ENCODE results near the gene SUSD4.

The SUSD4 gene

DNA sequence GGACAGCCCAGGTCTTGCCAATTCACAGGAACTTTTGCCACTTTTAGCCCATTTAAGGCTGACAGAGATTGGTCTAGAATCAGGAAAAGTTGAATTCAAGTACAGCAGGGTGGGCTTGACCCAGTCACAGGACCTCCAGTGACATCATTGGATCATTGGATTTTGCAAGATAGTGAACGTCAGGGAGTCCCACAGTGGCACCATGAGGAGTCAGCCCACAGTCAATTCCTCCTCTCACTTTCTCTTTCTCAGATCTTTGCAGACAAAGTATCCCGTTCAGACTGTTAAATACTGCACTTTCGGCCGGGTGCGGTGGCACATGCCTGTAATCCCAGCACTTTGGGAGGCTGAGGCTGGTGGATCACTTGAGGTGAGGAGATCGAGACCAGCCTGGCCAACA, 163.1 kb downstream of the SUSD4 start:
- Histone ChIP-seq H3K27me3 (ENCODE audit: insufficient read depth, low read length, poor library complexity, severe bottlenecking) (no peaks in the 10 kb centered on the region), H3K9me2 (replicated peaks; ENCODE audit: low read depth, low read length) (no peaks in the 10 kb centered on the region), H4K20me1 (ENCODE audit: insufficient read depth, low read length, poor library complexity, severe bottlenecking) (no peaks in the 10 kb centered on the region), H3K36me3 (ENCODE audit: insufficient read depth, low read length) (no peaks in the 10 kb centered on the region), H3K9ac (ENCODE audit: low read depth, low read length, poor library complexity, severe bottlenecking) (no peak overlapping the region), H3K4me2 (ENCODE audit: low read depth, low read length, poor library complexity, severe bottlenecking) (no peak overlapping the region), H3K9me3 (ENCODE audit: insufficient read depth, low read depth, low read length) (no peaks in the 10 kb centered on the region), H3F3A (ENCODE audit: low read depth) (no peaks in the 10 kb centered on the region), H3K4me1 (ENCODE audit: insufficient read depth, low read length, poor library complexity, severe bottlenecking) (no peaks in the 10 kb centered on the region), H3K4me3 (ENCODE audit: low read length, poor library complexity, severe bottlenecking) (no peak overlapping the region), H2AFZ (ENCODE audit: low read length) (no peak overlapping the region), H3K79me2 (ENCODE audit: insufficient read depth, low read length) (no peaks in the 10 kb centered on the region)
- TF ChIP-seq CTCF (conservative IDR thresholded peaks at IDR 0.05; ENCODE audit: low read length): no peak
- no peak for TF ChIP-seq EZH2phosphoT487 (IDR thresholded peaks at IDR 0.05; ENCODE audit: borderline replicate concordance)

GRCh38 chr1:223199094-223199647, 164.8 kb downstream of the SUSD4 start:
- no peak overlapping the region for H2AFZ ChIP-seq (ENCODE audit: low read length)

DNA sequence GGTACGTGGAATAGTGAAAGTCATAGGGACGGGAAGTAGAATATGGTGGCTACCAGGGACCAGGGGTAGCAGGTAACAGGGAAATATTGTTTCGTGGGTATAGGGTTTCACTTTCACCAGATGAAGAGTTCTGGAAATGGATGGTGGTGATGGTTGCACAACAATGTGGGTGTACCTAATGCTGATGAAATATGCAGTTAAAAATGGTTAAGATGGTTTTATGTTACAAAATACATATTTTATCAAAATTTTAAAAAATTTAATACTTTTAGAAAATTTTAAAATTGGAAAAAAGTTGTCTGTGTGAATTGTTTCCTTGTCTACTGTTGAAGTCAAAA, 165.4 kb downstream of the SUSD4 start:
- no peaks in the 10 kb centered on the region for H3K9me3 ChIP-seq (ENCODE audit: insufficient read depth, low read depth, low read length)
- H2AFZ ChIP-seq (ENCODE audit: low read length): no peak overlapping the region
- TF ChIP-seq EZH2phosphoT487 (IDR thresholded peaks at IDR 0.05; ENCODE audit: borderline replicate concordance) (no peak), CTCF (conservative IDR thresholded peaks at IDR 0.05; ENCODE audit: low read length) (no peak)
- H3K79me2 ChIP-seq (ENCODE audit: insufficient read depth, low read length): no peaks in the 10 kb centered on the region
- no peaks in the 10 kb centered on the region for H3K4me1 ChIP-seq (ENCODE audit: insufficient read depth, low read length, poor library complexity, severe bottlenecking)
- no peak overlapping the region for H3K4me3 ChIP-seq (ENCODE audit: low read length, poor library complexity, severe bottlenecking)
- no peaks in the 10 kb centered on the region for H3K27me3 ChIP-seq (ENCODE audit: insufficient read depth, low read length, poor library complexity, severe bottlenecking)
- no peaks in the 10 kb centered on the region for H3K36me3 ChIP-seq (ENCODE audit: insufficient read depth, low read length)
- H3K9ac ChIP-seq (ENCODE audit: low read depth, low read length, poor library complexity, severe bottlenecking): no peak overlapping the region
- no peaks in the 10 kb centered on the region for H3F3A ChIP-seq (ENCODE audit: low read depth)
- H4K20me1 ChIP-seq (ENCODE audit: insufficient read depth, low read length, poor library complexity, severe bottlenecking): no peaks in the 10 kb centered on the region
- H3K9me2 ChIP-seq (replicated peaks; ENCODE audit: low read depth, low read length): no peaks in the 10 kb centered on the region
- H3K4me2 ChIP-seq (ENCODE audit: low read depth, low read length, poor library complexity, severe bottlenecking): no peak overlapping the region

More at GRCh38 chr1:223199094-223199647, 164.8 kb downstream of the SUSD4 start:
- no peaks in the 10 kb centered on the region for H3K79me2 ChIP-seq (ENCODE audit: insufficient read depth, low read length)
- no peaks in the 10 kb centered on the region for H3K27me3 ChIP-seq (ENCODE audit: insufficient read depth, low read length, poor library complexity, severe bottlenecking)
- TF ChIP-seq CTCF (conservative IDR thresholded peaks at IDR 0.05; ENCODE audit: low read length): no peak
- no peak for TF ChIP-seq EZH2phosphoT487 (IDR thresholded peaks at IDR 0.05; ENCODE audit: borderline replicate concordance)
- no peak overlapping the region for H3K9ac ChIP-seq (ENCODE audit: low read depth, low read length, poor library complexity, severe bottlenecking)
- no peaks in the 10 kb centered on the region for H3K9me2 ChIP-seq (replicated peaks; ENCODE audit: low read depth, low read length)
- no peaks in the 10 kb centered on the region for H3K36me3 ChIP-seq (ENCODE audit: insufficient read depth, low read length)
- H3K4me1 ChIP-seq (ENCODE audit: insufficient read depth, low read length, poor library complexity, severe bottlenecking): no peaks in the 10 kb centered on the region
- no peak overlapping the region for H3K4me2 ChIP-seq (ENCODE audit: low read depth, low read length, poor library complexity, severe bottlenecking)
- no peaks in the 10 kb centered on the region for H3K9me3 ChIP-seq (ENCODE audit: insufficient read depth, low read depth, low read length)
- H3F3A ChIP-seq (ENCODE audit: low read depth): no peaks in the 10 kb centered on the region
- no peaks in the 10 kb centered on the region for H4K20me1 ChIP-seq (ENCODE audit: insufficient read depth, low read length, poor library complexity, severe bottlenecking)
- no peak overlapping the region for H3K4me3 ChIP-seq (ENCODE audit: low read length, poor library complexity, severe bottlenecking)
